ENCODE results near the gene GPC1.

The GPC1 gene

GRCh38 chr2:240427729-240428128 is 7.7 kb upstream of the GPC1 start:
- no peak for FAIRE-seq

GRCh38 chr2:240428245-240428644 is 7.2 kb upstream of the GPC1 start:
- no peak for DNase-seq (ENCODE audit: insufficient read length)
- FAIRE-seq: no peak
- TF ChIP-seq POLR2A (IDR thresholded peaks at IDR 0.05; ENCODE audit: low read depth, low read length) (no peak), TAF1 (IDR thresholded peaks at IDR 0.05; ENCODE audit: borderline replicate concordance, low read depth, low read length) (no peak), POLR2AphosphoS5 (IDR thresholded peaks at IDR 0.05; ENCODE audit: low read depth, low read length) (no peak)

More at GRCh38 chr2:240427729-240428128, 7.7 kb upstream of the GPC1 start:
- no peak for DNase-seq (ENCODE audit: insufficient read length)
- TF ChIP-seq POLR2AphosphoS5 (IDR thresholded peaks at IDR 0.05; ENCODE audit: low read depth, low read length) (no peak), TAF1 (IDR thresholded peaks at IDR 0.05; ENCODE audit: borderline replicate concordance, low read depth, low read length) (no peak), POLR2A (IDR thresholded peaks at IDR 0.05; ENCODE audit: low read depth, low read length) (no peak)

GRCh38 chr2:240429341-240429871 is 6.1 kb upstream of the GPC1 start:
- FAIRE-seq (no peak), DNase-seq (ENCODE audit: insufficient read length) (no peak)
- TF ChIP-seq POLR2A (IDR thresholded peaks at IDR 0.05; ENCODE audit: low read depth, low read length) (no peak), POLR2AphosphoS5 (IDR thresholded peaks at IDR 0.05; ENCODE audit: low read depth, low read length) (no peak), TAF1 (IDR thresholded peaks at IDR 0.05; ENCODE audit: borderline replicate concordance, low read depth, low read length) (no peak)

- DNase-seq (ENCODE audit: insufficient read length): no peak
- no peak for FAIRE-seq
- TF ChIP-seq POLR2A (IDR thresholded peaks at IDR 0.05; ENCODE audit: low read depth, low read length) (no peak), POLR2AphosphoS5 (IDR thresholded peaks at IDR 0.05; ENCODE audit: low read depth, low read length) (no peak), TAF1 (IDR thresholded peaks at IDR 0.05; ENCODE audit: borderline replicate concordance, low read depth, low read length) (no peak)
These were observed 5.5 kb upstream of the GPC1 start for GRCh38 chr2:240429872-240430491.

- DNase-seq (ENCODE audit: insufficient read length) (no peak), FAIRE-seq (no peak)
- no peak for TF ChIP-seq POLR2AphosphoS5 (IDR thresholded peaks at IDR 0.05; ENCODE audit: low read depth, low read length)
These were observed 4.9 kb upstream of the GPC1 start for GRCh38 chr2:240430595-240430994.

- FAIRE-seq (no peak), DNase-seq (ENCODE audit: insufficient read length) (no peak)
- no peak for TF ChIP-seq TAF1 (IDR thresholded peaks at IDR 0.05; ENCODE audit: borderline replicate concordance, low read depth, low read length)
These were observed 4.2 kb upstream of the GPC1 start for GRCh38 chr2:240431271-240431660.

GRCh38 chr2:240431661-240432424 is 3.6 kb upstream of the GPC1 start:
- FAIRE-seq (no peak), DNase-seq (ENCODE audit: insufficient read length) (no peak)
- no peak for TF ChIP-seq POLR2A (IDR thresholded peaks at IDR 0.05; ENCODE audit: low read depth, low read length)
- TF ChIP-seq POLR2AphosphoS5 (IDR thresholded peaks at IDR 0.05; ENCODE audit: low read depth, low read length): no peak
- no peak for TF ChIP-seq TAF1 (IDR thresholded peaks at IDR 0.05; ENCODE audit: borderline replicate concordance, low read depth, low read length)

- no peak for FAIRE-seq
- DNase-seq (ENCODE audit: insufficient read length): no peak
- TF ChIP-seq TAF1 (IDR thresholded peaks at IDR 0.05; ENCODE audit: borderline replicate concordance, low read depth, low read length): no peak
- TF ChIP-seq POLR2AphosphoS5 (IDR thresholded peaks at IDR 0.05; ENCODE audit: low read depth, low read length): no peak
- no peak for TF ChIP-seq POLR2A (IDR thresholded peaks at IDR 0.05; ENCODE audit: low read depth, low read length)
These were observed 3.0 kb upstream of the GPC1 start for GRCh38 chr2:240432430-240432819.

- no peak for FAIRE-seq
- no peak for DNase-seq (ENCODE audit: insufficient read length)
- no peak for TF ChIP-seq POLR2AphosphoS5 (IDR thresholded peaks at IDR 0.05; ENCODE audit: low read depth, low read length)
- no peak for TF ChIP-seq TAF1 (IDR thresholded peaks at IDR 0.05; ENCODE audit: borderline replicate concordance, low read depth, low read length)
- TF ChIP-seq POLR2A (IDR thresholded peaks at IDR 0.05; ENCODE audit: low read depth, low read length): no peak
These were observed 2.4 kb upstream of the GPC1 start for GRCh38 chr2:240432820-240433801.

GRCh38 chr2:240433973-240434727 is 1.3 kb upstream of the GPC1 start:
- FAIRE-seq: no peak
- DNase-seq (ENCODE audit: insufficient read length): no peak
- no peak for TF ChIP-seq POLR2A (IDR thresholded peaks at IDR 0.05; ENCODE audit: low read depth, low read length)
- TF ChIP-seq POLR2AphosphoS5 (IDR thresholded peaks at IDR 0.05; ENCODE audit: low read depth, low read length): no peak
- no peak for TF ChIP-seq TAF1 (IDR thresholded peaks at IDR 0.05; ENCODE audit: borderline replicate concordance, low read depth, low read length)
